OCI-LY7 (cell line): ENCODE measurements around the gene RIPPLY2. TPM values are rescaled to one million over a fixed set of nuclear protein-coding genes. Genes with fewer than 3 reads are reported as not detected.

Source experiments
- total RNA-seq, 2 experiments: library from RNA; depleted of rRNA in 1 of 2; stranded (reverse); fragments of >200 nt in 1 of 2; shearing (Covaris generic) in 1 of 2; gene quantifications; 2 replicates each; pipeline ENCODE4 v1.2.3, GENCODE V29; 2014 to 2022

RIPPLY2 gene
- total RNA-seq, 2 experiments from 2014 or later, result not detected

Other genes with a start within 250 kb of the RIPPLY2 start
- not detected in 2 replicates for gene SNAP91, start 144.3 kb upstream of the RIPPLY2 start, total RNA-seq (2014; rRNA removed; shearing (Covaris generic))
- not detected in 2 replicates for gene SNAP91, start 144.3 kb upstream of the RIPPLY2 start, total RNA-seq (2022)
- 15.7 and 16.2 TPM in 2 replicates for gene CYB5R4, start 6.3 kb downstream of the RIPPLY2 start, total RNA-seq (2014; rRNA removed; shearing (Covaris generic))
- gene CYB5R4, start 6.3 kb downstream of the RIPPLY2 start, total RNA-seq (2022), result 33.1 and 34.8 TPM in 2 replicates
- not detected in 2 replicates for gene MRAP2, start 180.4 kb downstream of the RIPPLY2 start, total RNA-seq (2014; rRNA removed; shearing (Covaris generic))
- gene MRAP2, start 180.4 kb downstream of the RIPPLY2 start, total RNA-seq (2022), result not detected in 2 replicates